Progenitor cell of endocrine pancreas (in vitro differentiated cells): ENCODE results near the gene GRAMD2A. TPM values are rescaled to one million over a fixed set of nuclear protein-coding genes. Genes with fewer than 3 reads are reported as not detected.

Experiments
- DNase-seq: peaks from one replicate; pipeline ENCODE4 v3.0.0; 2021; ENCODE audit warnings: low spot score; ENCODE audit not compliant: unreplicated experiment
- H3K27ac Mint-ChIP-seq: 2 replicates; pipeline ENCODE4 v1.8.0; 2021; ENCODE audit warnings: mild to moderate bottlenecking, moderate library complexity, mixed read lengths
- H3K27me3 Mint-ChIP-seq: 2 replicates; pipeline ENCODE4 v1.8.0; 2021; ENCODE audit warnings: mixed read lengths
- H3K36me3 Mint-ChIP-seq: 2 replicates; pipeline ENCODE4 v1.8.0; 2022; ENCODE audit warnings: mixed read lengths; ENCODE audit not compliant: insufficient read depth
- H3K4me1 Mint-ChIP-seq: 2 replicates; pipeline ENCODE4 v1.8.0; 2021; ENCODE audit warnings: low read depth, mixed read lengths
- H3K4me3 Mint-ChIP-seq: 2 replicates; pipeline ENCODE4 v1.8.0; 2021; ENCODE audit warnings: low read depth, mild to moderate bottlenecking, moderate library complexity, mixed read lengths
- H3K9me3 Mint-ChIP-seq: 2 replicates; pipeline ENCODE4 v1.8.0; 2021; ENCODE audit warnings: low read depth, mixed read lengths
- total RNA-seq: library from RNA; stranded (reverse); gene quantifications from 2 replicates; pipeline ENCODE4 v1.2.1, GENCODE V29; 2021
- TF ChIP-seq, protein P1 (sequence below): fragments of 200-600 bp; sonication (generic); IDR thresholded peaks from one replicate; pipeline ENCODE4 v1.5.0; 2021; ENCODE audit warnings: antibody characterized with exemption, mild to moderate bottlenecking; ENCODE audit not compliant: unreplicated experiment

Gene GRAMD2A
- total RNA-seq, 1 donor from 2014 or later = 4.0 TPM

DNA sequence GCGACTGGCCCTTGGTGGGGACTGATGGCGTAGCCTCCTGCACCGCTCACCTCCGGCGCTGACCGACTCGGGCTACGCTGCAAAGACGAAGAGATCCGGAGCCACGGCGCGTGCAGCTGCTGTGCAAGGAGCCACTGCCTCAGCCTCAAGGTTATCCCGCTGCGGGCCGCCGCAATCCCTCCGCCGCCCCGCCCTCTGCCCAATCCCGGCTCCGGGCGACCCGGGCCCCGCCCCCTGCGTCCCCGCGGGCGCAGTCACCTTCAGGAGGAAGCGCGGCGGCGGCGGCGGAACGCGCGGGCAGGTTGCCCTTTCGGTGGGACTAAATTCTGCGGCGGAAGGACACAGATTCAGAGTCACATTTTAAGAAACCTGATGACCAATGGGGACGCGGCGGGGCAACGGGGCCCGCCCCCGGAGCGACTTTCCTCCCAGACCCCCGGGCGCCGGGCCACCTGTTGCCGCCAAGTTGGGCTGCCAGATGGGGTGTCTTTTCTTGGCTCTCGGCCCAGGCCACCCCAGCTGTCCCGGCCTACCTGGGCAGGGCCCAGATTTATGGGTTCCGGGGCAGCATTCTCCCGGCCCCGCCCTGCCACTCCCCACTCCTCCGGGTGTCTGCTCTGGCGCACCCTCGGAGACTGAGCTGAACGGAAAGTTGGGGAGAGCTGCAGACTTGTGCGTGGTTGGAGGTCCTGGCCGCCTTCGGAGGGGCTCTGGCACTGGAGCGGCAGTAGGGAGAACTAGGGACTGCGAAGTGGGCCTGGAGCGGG is 33.7 kb upstream of the GRAMD2A start, which contains the start of gene PKM:
TSS of gene PKM (minus strand) at position 125 of the 767 bp plus-strand sequence. CDS start 12,093 bp downstream, outside the sequence.
- TF ChIP-seq, protein P1, sequence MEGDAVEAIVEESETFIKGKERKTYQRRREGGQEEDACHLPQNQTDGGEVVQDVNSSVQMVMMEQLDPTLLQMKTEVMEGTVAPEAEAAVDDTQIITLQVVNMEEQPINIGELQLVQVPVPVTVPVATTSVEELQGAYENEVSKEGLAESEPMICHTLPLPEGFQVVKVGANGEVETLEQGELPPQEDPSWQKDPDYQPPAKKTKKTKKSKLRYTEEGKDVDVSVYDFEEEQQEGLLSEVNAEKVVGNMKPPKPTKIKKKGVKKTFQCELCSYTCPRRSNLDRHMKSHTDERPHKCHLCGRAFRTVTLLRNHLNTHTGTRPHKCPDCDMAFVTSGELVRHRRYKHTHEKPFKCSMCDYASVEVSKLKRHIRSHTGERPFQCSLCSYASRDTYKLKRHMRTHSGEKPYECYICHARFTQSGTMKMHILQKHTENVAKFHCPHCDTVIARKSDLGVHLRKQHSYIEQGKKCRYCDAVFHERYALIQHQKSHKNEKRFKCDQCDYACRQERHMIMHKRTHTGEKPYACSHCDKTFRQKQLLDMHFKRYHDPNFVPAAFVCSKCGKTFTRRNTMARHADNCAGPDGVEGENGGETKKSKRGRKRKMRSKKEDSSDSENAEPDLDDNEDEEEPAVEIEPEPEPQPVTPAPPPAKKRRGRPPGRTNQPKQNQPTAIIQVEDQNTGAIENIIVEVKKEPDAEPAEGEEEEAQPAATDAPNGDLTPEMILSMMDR = no peak
- H3K4me1 Mint-ChIP-seq = peaks cover 41% of the 10 kb centered on the region

DNA sequence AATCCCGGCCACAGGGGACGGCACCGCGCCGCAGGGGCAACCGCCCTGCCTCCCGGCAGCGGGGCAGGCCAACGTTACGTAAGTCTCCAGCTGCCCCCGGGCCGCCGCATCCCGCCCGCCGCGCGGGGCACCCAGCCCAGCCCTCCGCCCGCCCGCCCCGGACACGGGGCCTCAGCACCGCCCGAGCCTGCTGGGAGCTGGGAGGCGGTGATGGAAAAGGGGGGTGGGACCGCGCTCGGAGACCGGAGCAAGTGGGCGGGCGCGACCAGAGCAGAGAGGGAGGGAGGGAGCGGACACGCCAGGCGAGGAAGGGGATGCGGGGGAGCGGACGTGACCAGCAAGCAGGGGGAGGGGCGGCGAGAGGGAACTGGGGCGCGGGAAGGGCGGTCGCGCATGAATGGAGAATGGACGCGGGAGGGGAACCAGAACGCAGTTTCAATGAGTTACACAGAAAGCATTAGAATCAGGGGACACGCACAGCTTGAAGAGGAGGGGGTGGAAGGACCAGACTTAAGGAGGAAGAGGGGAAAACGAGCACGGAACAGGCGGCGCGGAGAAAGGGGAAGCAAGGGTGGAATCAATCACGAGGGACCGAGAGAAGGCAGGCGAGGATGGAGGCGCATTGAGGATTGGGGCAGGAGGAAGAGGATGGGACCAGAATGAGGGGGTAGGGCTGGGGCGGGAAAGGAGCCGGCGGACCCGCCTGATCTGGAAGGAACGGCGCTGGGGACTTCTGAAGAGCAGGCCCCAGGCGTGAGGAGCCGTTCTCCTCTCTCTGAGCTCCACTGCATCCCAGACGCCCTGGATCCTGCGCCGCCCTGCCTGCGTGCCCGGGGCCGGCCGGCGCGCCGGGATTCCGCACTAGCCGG is 32.8 kb upstream of the GRAMD2A start:
- H3K4me3 Mint-ChIP-seq = peak overlapping the region; percentile 99
- peaks cover 2% of the 10 kb centered on the region for H3K36me3 Mint-ChIP-seq
- TF ChIP-seq, protein P1 = no peak
- peak overlapping the region; percentile 97 for H3K27ac Mint-ChIP-seq
- peak; percentile 78 for DNase-seq
- no peaks in the 10 kb centered on the region for H3K9me3 Mint-ChIP-seq
- peaks cover 46% of the 10 kb centered on the region for H3K4me1 Mint-ChIP-seq
- no peaks in the 10 kb centered on the region for H3K27me3 Mint-ChIP-seq

More for the DNA sequence above, 33.7 kb upstream of the GRAMD2A start, which contains the start of gene PKM:
- Mint-ChIP-seq H3K36me3 (no peaks in the 10 kb centered on the region), H3K27me3 (no peaks in the 10 kb centered on the region), H3K27ac (peak within 1 kb of the TSS; percentile 98), H3K4me3 (peak within 1 kb of the TSS; percentile 99), H3K9me3 (no peaks in the 10 kb centered on the region)
- DNase-seq = peak; percentile 98

DNA sequence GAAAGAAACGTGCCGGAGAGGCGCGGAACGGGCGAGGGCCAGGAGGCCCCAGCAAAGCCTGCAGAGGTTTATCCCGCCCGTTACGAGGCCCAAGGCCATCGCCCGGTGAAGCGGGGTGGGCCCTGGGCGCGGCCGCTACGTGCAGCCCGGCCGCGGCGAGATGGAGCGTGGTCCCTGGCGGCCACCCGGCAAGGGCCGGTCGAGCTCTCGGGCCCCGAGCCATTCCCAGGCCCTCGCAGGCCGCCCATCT is 32.3 kb upstream of the GRAMD2A start:
- no peaks in the 10 kb centered on the region for H3K9me3 Mint-ChIP-seq
- peaks cover 46% of the 10 kb centered on the region for H3K4me1 Mint-ChIP-seq

DNA sequence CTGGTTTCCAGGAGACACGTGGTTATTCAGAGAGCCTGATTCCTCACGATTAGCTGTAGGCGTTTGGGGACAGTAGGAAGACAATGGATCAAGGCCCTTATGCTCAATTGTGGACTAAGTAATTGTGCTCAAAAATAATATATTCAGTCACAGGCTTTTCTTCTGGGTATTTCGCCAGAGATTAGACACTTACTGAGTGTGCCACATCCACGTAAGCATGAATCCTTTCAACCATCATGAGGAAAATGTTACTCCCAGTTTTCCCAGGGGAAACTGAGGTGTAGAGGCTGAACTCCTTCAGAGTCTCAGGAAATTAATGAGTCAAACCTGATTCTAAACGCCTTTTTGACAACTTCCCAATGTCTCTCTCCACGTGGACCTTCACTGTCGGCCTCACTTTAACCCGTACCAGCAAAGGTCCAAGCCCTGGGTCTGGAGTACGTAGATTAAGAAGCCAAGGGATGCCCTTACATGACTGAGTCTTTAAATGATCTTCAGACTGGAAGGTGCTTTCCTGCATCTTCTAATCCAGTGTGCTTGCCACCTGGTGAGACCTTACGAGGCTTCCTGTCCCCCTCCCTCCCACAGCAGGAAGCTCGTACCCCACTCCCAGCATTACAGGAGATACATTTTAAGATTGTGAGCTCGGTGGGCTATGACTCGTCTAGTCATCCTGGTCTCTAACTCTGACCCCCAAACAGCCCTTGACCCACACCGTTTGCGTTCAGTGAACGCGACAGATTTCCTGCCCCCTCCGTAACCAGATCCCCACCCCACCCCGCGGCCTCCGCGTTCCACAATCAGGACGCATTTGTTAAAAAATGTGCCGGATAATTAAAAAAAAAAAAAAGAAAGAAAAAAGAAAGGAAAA is 31.7 kb upstream of the GRAMD2A start:
- TF ChIP-seq, protein P1 = no peak
- Mint-ChIP-seq H3K4me3 (peak overlapping the region; percentile 99), H3K27me3 (no peaks in the 10 kb centered on the region), H3K36me3 (peaks cover 2% of the 10 kb centered on the region), H3K9me3 (no peaks in the 10 kb centered on the region), H3K4me1 (peaks cover 46% of the 10 kb centered on the region), H3K27ac (peak overlapping the region; percentile 98)
- DNase-seq = no peak

More for the DNA sequence above, 32.3 kb upstream of the GRAMD2A start:
- Mint-ChIP-seq H3K4me3 (peak overlapping the region; percentile 99), H3K27me3 (no peaks in the 10 kb centered on the region), H3K36me3 (peaks cover 2% of the 10 kb centered on the region), H3K27ac (peak overlapping the region; percentile 98)
- no peak for DNase-seq
- TF ChIP-seq, protein P1 = peak; percentile 15

DNA sequence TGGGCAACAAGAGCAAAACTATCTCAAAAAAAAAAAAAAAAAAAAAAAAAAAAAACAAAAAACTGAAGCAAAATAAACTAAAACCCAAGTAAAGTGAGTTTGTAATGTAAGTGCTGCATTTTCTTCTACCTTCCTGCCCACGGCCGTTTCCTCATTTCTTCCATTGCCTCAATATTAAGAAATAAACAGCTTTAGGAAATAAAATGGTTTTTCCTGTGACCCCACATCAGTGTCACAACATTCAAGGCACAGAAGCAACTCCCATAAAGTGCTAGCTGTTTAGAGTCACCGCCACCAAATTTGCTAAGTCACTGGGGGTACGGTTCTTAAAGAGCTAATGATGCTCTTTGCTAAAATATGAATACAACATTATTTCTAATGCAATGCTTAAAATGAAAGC is 30.1 kb upstream of the GRAMD2A start:
- Mint-ChIP-seq H3K4me1 (peaks cover 48% of the 10 kb centered on the region), H3K9me3 (no peaks in the 10 kb centered on the region)

More for the DNA sequence above, 30.1 kb upstream of the GRAMD2A start:
- TF ChIP-seq, protein P1 = no peak
- Mint-ChIP-seq H3K27me3 (no peaks in the 10 kb centered on the region), H3K27ac (peak overlapping the region; percentile 60), H3K36me3 (peaks cover 6% of the 10 kb centered on the region), H3K4me3 (peak overlapping the region; percentile 99)
- DNase-seq = no peak
